H9 (cell line): ENCODE measurements around the gene VAV1. TPM values are rescaled to one million over a fixed set of nuclear protein-coding genes. Genes with fewer than 3 reads are reported as not detected.

Experiments used
- DNase-seq: peaks from one replicate; pipeline ENCODE4 v3.0.0-alpha.2; 2017
- H2AFZ ChIP-seq: one replicate; pipeline ENCODE4 v1.6.1; 2013; ENCODE audit warnings: mild to moderate bottlenecking, low read length, control low read depth, moderate library complexity
- H2AK5ac ChIP-seq: 2 replicates; pipeline ENCODE4 v1.6.1; 2013; ENCODE audit warnings: low read length, control low read depth, mixed read lengths; ENCODE audit not compliant: insufficient read length
- H2BK120ac ChIP-seq: one replicate; pipeline ENCODE4 v1.6.1; 2013; ENCODE audit warnings: low read depth, mild to moderate bottlenecking, low read length, control low read depth, inconsistent platforms; ENCODE audit not compliant: poor library complexity, severe bottlenecking
- H2BK12ac ChIP-seq: 2 replicates; pipeline ENCODE4 v1.6.1; 2013; ENCODE audit warnings: low read length, control low read depth, mixed read lengths, low read depth; ENCODE audit not compliant: insufficient read length
- H2BK15ac ChIP-seq: 2 replicates; pipeline ENCODE4 v1.6.1; 2013; ENCODE audit warnings: low read depth, low read length, control low read depth
- H2BK20ac ChIP-seq: one replicate; pipeline ENCODE4 v1.6.1; 2013; ENCODE audit warnings: low read depth, mild to moderate bottlenecking, low read length, control low read depth, inconsistent platforms; ENCODE audit not compliant: poor library complexity, severe bottlenecking
- H2BK5ac ChIP-seq: 2 replicates; pipeline ENCODE4 v1.6.1; 2013; ENCODE audit warnings: low read length, control low read depth, mixed read lengths; ENCODE audit not compliant: insufficient read length
- H3K14ac ChIP-seq: 2 replicates; pipeline ENCODE4 v1.6.1; 2013; ENCODE audit warnings: low read length, control low read depth; ENCODE audit not compliant: insufficient read depth
- H3K18ac ChIP-seq: 2 replicates; pipeline ENCODE4 v1.6.1; 2013; ENCODE audit warnings: low read depth, mild to moderate bottlenecking, mixed read lengths, low read length, control low read depth; ENCODE audit not compliant: insufficient read length
- H3K23ac ChIP-seq: 2 replicates; pipeline ENCODE4 v1.6.1; 2013; ENCODE audit warnings: low read length, control low read depth, mixed read lengths, low read depth; ENCODE audit not compliant: insufficient read length
- H3K23me2 ChIP-seq: 2 replicates; pipeline ENCODE4 v1.6.1; 2013; ENCODE audit warnings: low read depth, mild to moderate bottlenecking, mixed read lengths, low read length, control low read depth; ENCODE audit not compliant: insufficient read length, poor library complexity, severe bottlenecking
- H3K27ac ChIP-seq: 2 replicates; pipeline ENCODE4 v1.5.1; 2013; ENCODE audit warnings: low read length, control low read depth, mixed read lengths, low read depth; ENCODE audit not compliant: insufficient read length
- H3K27me3 ChIP-seq: 2 replicates; pipeline ENCODE4 v1.6.1; 2013; ENCODE audit warnings: low read length, control low read depth, inconsistent platforms; ENCODE audit not compliant: insufficient read depth
- H3K4ac ChIP-seq: 2 replicates; pipeline ENCODE4 v1.6.1; 2013; ENCODE audit warnings: low read depth, mild to moderate bottlenecking, control low read depth, inconsistent platforms, low read length, moderate library complexity
- H3K4me1 ChIP-seq: 2 replicates; pipeline ENCODE4 v1.6.1; 2013; ENCODE audit warnings: low read length, control low read depth, inconsistent platforms; ENCODE audit not compliant: insufficient read depth
- H3K4me2 ChIP-seq: 2 replicates; pipeline ENCODE4 v1.6.1; 2013; ENCODE audit warnings: low read length, control low read depth, mixed read lengths; ENCODE audit not compliant: insufficient read length, insufficient read depth
- H3K56ac ChIP-seq: 2 replicates; pipeline ENCODE4 v1.6.1; 2013; ENCODE audit warnings: low read depth, mild to moderate bottlenecking, mixed read lengths, low read length, control low read depth; ENCODE audit not compliant: insufficient read length
- H3K79me1 ChIP-seq: 2 replicates; pipeline ENCODE4 v1.6.1; 2013; ENCODE audit warnings: low read depth, mild to moderate bottlenecking, moderate library complexity, low read length, control low read depth, inconsistent platforms; ENCODE audit not compliant: insufficient read depth, poor library complexity, severe bottlenecking
- H3K79me2 ChIP-seq: 2 replicates; pipeline ENCODE4 v1.6.1; 2013; ENCODE audit warnings: low read length, control low read depth, inconsistent platforms; ENCODE audit not compliant: insufficient read depth
- H3K9ac ChIP-seq: 2 replicates; pipeline ENCODE4 v1.6.1; 2013; ENCODE audit warnings: low read length, control low read depth, mixed read lengths; ENCODE audit not compliant: insufficient read length; ENCODE audit errors: extremely low read depth
- H3K9me3 ChIP-seq: one replicate; pipeline ENCODE4 v1.6.1; 2013; ENCODE audit warnings: low read depth, low read length, inconsistent platforms; ENCODE audit not compliant: control insufficient read depth
- H3T11ph ChIP-seq: one replicate; pipeline ENCODE4 v1.6.1; 2013; ENCODE audit warnings: mild to moderate bottlenecking, low read length, control low read depth, inconsistent platforms
- H4K20me1 ChIP-seq: one replicate; pipeline ENCODE4 v1.6.1; 2013; ENCODE audit not compliant: control insufficient read depth, insufficient read length, insufficient read depth
- H4K5ac ChIP-seq: 2 replicates; pipeline ENCODE4 v1.6.1; 2013; ENCODE audit warnings: low read depth, mild to moderate bottlenecking, mixed read lengths, low read length, control low read depth; ENCODE audit not compliant: insufficient read length
- H4K8ac ChIP-seq: replicated peaks from 2 replicates; pipeline ENCODE4 v1.6.1; 2013; ENCODE audit warnings: low read length, control low read depth, mixed read lengths, low read depth; ENCODE audit not compliant: insufficient read length
- H4K91ac ChIP-seq: 2 replicates; pipeline ENCODE4 v1.6.1; 2013; ENCODE audit warnings: low read depth, mild to moderate bottlenecking, moderate library complexity, mixed read lengths, low read length, control low read depth; ENCODE audit not compliant: insufficient read length
- H3K27ac Mint-ChIP-seq, 3 experiments: 2 replicates in 2 of 3; 3 replicates in 1 of 3; pipeline ENCODE4 v1.8.0; 2020 to 2021; ENCODE audit warnings: mixed read lengths in 3 of 3, mild to moderate bottlenecking in 1 of 3, moderate library complexity in 1 of 3
- H3K27me3 Mint-ChIP-seq: 2 replicates; pipeline ENCODE4 v1.8.0; 2021; ENCODE audit warnings: low read depth, mild to moderate bottlenecking, moderate library complexity, mixed read lengths
- H3K36me3 Mint-ChIP-seq, 3 experiments: 2 replicates in 2 of 3; 3 replicates in 1 of 3; pipeline ENCODE4 v1.8.0; 2020 to 2021; ENCODE audit warnings: low read depth in 3 of 3, mixed read lengths in 3 of 3; ENCODE audit not compliant: insufficient read depth in 1 of 3
- H3K4me1 Mint-ChIP-seq, 2 experiments: 2 replicates each; pipeline ENCODE4 v1.8.0; 2020; ENCODE audit warnings: mixed read lengths in 2 of 2
- H3K4me3 Mint-ChIP-seq, 2 experiments: 2 replicates in 1 of 2; 3 replicates in 1 of 2; pipeline ENCODE4 v1.8.0; 2020 to 2021; ENCODE audit warnings: mild to moderate bottlenecking in 2 of 2, mixed read lengths in 2 of 2, moderate library complexity in 1 of 2
- H3K9me3 Mint-ChIP-seq, 2 experiments: 2 replicates in 1 of 2; 3 replicates in 1 of 2; pipeline ENCODE4 v1.8.0; 2020; ENCODE audit warnings: mild to moderate bottlenecking in 2 of 2, mixed read lengths in 2 of 2, moderate library complexity in 1 of 2
- WGBS: extraction: QIAGEN DNeasy Blood & Tissue Kit; methylation state at CpG from one replicate; pipeline ENCODE4 v1.1.7; 2013; ENCODE audit warnings: missing lambda C conversion rate, low lambda C conversion rate, mixed read lengths; ENCODE audit not compliant: insufficient read length; ENCODE audit errors: extremely low coverage; 5-methylcytosine and 5-hydroxymethylcytosine counted together
- total RNA-seq: library from RNA; stranded (reverse); gene quantifications from 2 replicates; pipeline ENCODE4 v1.2.1, GENCODE V29; 2021
- TF ChIP-seq, protein P1 (sequence below): fragments of 200-600 bp; sonication (generic); conservative IDR thresholded peaks from 3 replicates; pipeline ENCODE4 v1.8.0; 2021; ENCODE audit warnings: antibody characterized with exemption, mild to moderate bottlenecking

The VAV1 gene
- total RNA-seq, 1 experiment from 2014 or later = 0.90 TPM

GRCh38 chr19:6894313-6894712 is 121.8 kb downstream of the VAV1 start:
- peaks cover 86 to 94% of the 10 kb centered on the region in 2 experiments for H3K9me3 Mint-ChIP-seq
- no peak overlapping the region for H3K4me3 Mint-ChIP-seq
- no CpG with 5 or more reads among the region's 1 CpG for WGBS
- peaks cover 52% of the 10 kb centered on the region for H3K9me3 ChIP-seq
- H4K5ac ChIP-seq = no peak overlapping the region
- DNase-seq = no peak
- H3K4me2 ChIP-seq = no peak overlapping the region
- H3K4me1 Mint-ChIP-seq = no peaks in the 10 kb centered on the region
- no peak overlapping the region for H3K18ac ChIP-seq
- H3T11ph ChIP-seq = no peak overlapping the region
- H3K23me2 ChIP-seq = no peaks in the 10 kb centered on the region
- TF ChIP-seq, protein P1, sequence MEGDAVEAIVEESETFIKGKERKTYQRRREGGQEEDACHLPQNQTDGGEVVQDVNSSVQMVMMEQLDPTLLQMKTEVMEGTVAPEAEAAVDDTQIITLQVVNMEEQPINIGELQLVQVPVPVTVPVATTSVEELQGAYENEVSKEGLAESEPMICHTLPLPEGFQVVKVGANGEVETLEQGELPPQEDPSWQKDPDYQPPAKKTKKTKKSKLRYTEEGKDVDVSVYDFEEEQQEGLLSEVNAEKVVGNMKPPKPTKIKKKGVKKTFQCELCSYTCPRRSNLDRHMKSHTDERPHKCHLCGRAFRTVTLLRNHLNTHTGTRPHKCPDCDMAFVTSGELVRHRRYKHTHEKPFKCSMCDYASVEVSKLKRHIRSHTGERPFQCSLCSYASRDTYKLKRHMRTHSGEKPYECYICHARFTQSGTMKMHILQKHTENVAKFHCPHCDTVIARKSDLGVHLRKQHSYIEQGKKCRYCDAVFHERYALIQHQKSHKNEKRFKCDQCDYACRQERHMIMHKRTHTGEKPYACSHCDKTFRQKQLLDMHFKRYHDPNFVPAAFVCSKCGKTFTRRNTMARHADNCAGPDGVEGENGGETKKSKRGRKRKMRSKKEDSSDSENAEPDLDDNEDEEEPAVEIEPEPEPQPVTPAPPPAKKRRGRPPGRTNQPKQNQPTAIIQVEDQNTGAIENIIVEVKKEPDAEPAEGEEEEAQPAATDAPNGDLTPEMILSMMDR = no peak
- H3K36me3 Mint-ChIP-seq = peaks cover 0 to 18% (median 14%) of the 10 kb centered on the region in 3 experiments; a peak in 6 of 7 replicates
- no peaks in the 10 kb centered on the region for H3K4me1 ChIP-seq
- H3K27ac ChIP-seq = no peak overlapping the region
- H3K79me1 ChIP-seq = no peaks in the 10 kb centered on the region
- H3K56ac ChIP-seq = no peak overlapping the region
- no peak overlapping the region for H2BK5ac ChIP-seq
- no peak overlapping the region for H3K14ac ChIP-seq
- H3K27ac Mint-ChIP-seq = no peak overlapping the region
- H3K79me2 ChIP-seq = no peaks in the 10 kb centered on the region
- no peak overlapping the region for H2BK12ac ChIP-seq
- H3K27me3 Mint-ChIP-seq = peaks cover 2% of the 10 kb centered on the region; the same call in 1 of the 2 replicates
- no peak overlapping the region for H3K9ac ChIP-seq
- no peak overlapping the region for H2AFZ ChIP-seq
- no peaks in the 10 kb centered on the region for H3K27me3 ChIP-seq
- H2BK120ac ChIP-seq = no peak overlapping the region
- no peak overlapping the region for H2BK15ac ChIP-seq
- H2AK5ac ChIP-seq = no peak overlapping the region
- H2BK20ac ChIP-seq = no peak overlapping the region
- no peak overlapping the region for H3K4ac ChIP-seq
- H3K23ac ChIP-seq = no peak overlapping the region
- H4K8ac ChIP-seq = no peak overlapping the region
- H4K20me1 ChIP-seq = no peaks in the 10 kb centered on the region
- H4K91ac ChIP-seq = no peak overlapping the region
